LNCaP clone FGC (cell line): ENCODE measurements around the gene FHL2.
A peak's percentile ranks its signal among the peaks of the same experiment; 100 is the strongest.

Source experiments
- DNase-seq: peaks from one replicate; pipeline ENCODE4 v3.0.0-alpha.2; 2011; ENCODE audit warnings: low read depth
- H3K4me3 ChIP-seq: 2 replicates; pipeline ENCODE4 v1.5.1; 2011; ENCODE audit warnings: mild to moderate bottlenecking, low read depth, low read length, control low read depth
- CTCF ChIP-seq: IDR thresholded peaks from 2 replicates; pipeline ENCODE4 v1.5.1; 2012; ENCODE audit warnings: mild to moderate bottlenecking; ENCODE audit not compliant: control insufficient read depth, insufficient read depth; ENCODE audit errors: extremely low read depth

The FHL2 gene

GRCh38 chr2:105397953-105398335, 907 bp downstream of the FHL2 start:
- TF ChIP-seq CTCF: no peak
- H3K4me3 ChIP-seq: no peak overlapping the region
- DNase-seq: no peak

- no peak overlapping the region for H3K4me3 ChIP-seq
- no peak for DNase-seq
Observed at GRCh38 chr2:105397025-105397722, 1.7 kb downstream of the FHL2 start.

GRCh38 chr2:105396254-105397024, 2.4 kb downstream of the FHL2 start:
- no peak for TF ChIP-seq CTCF
- no peak overlapping the region for H3K4me3 ChIP-seq
- no peak for DNase-seq

More at GRCh38 chr2:105397025-105397722, 1.7 kb downstream of the FHL2 start:
- TF ChIP-seq CTCF: no peak

- H3K4me3 ChIP-seq: no peak overlapping the region
- TF ChIP-seq CTCF: no peak
- peak; percentile 7 for DNase-seq
Observed at GRCh38 chr2:105395691-105396090, 3.2 kb downstream of the FHL2 start.

GRCh38 chr2:105394951-105395611, 3.8 kb downstream of the FHL2 start:
- no peak for DNase-seq
- H3K4me3 ChIP-seq: no peak overlapping the region
- TF ChIP-seq CTCF: no peak

GRCh38 chr2:105393373-105394055, 5.3 kb downstream of the FHL2 start:
- TF ChIP-seq CTCF: no peak

More at GRCh38 chr2:105393373-105394055, 5.3 kb downstream of the FHL2 start:
- no peak for DNase-seq
- H3K4me3 ChIP-seq: no peak overlapping the region
